Measurements from ENCODE around the gene REG3G.
"Not testable (repeated sequence)": the region's sequence is repeated elsewhere in the genome, so short reads cannot be mapped to it uniquely, and the experiment has no call there.

Gene REG3G

DNA sequence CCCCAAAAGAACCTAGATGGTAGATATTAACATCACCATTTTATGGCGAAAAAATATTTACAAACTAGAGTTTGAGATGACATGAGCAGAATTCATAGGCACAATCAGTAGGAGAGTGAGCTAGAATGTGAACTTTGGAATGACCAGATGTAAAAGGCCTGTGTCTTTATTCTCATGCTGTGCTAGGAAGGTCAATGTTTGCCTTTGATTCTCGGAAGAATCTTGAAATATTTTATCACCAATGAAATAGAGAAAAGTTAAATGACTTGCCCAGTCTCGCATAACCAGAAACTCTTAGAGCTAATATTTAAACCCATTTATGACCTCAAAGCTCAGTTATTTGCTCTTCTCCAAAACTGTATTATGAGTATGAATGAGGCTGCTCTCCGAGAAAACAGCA is 9.2 kb upstream of the REG3G start:
- no peak for DNase-seq (ENCODE audit: low read depth, low spot score)

- DNase-seq (ENCODE audit: low read depth, low spot score): no peak
Measured at GRCh38 chr2:79026061-79026460, 559 bp downstream of the REG3G start.

DNA sequence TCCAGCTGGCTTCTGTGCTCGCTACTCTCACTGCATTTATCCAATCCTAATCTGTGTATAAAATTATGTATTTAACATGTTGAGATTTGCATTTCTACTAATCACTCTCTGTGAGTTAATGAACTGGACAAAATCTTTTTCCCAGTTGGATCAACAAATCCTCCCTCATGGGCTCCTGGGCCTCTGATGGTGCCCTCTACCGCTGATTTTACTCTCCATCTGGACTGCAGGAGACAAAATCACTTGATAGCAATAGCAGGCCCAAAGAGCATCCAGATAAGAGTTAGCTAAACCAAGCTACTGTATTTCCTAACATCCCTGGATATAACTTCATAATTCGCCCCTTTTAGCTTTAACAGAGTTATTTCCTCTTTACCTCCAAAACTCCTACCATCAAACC is 14.4 kb downstream of the REG3G start:
- DNase-seq (ENCODE audit: low read depth, low spot score): no peak

DNA sequence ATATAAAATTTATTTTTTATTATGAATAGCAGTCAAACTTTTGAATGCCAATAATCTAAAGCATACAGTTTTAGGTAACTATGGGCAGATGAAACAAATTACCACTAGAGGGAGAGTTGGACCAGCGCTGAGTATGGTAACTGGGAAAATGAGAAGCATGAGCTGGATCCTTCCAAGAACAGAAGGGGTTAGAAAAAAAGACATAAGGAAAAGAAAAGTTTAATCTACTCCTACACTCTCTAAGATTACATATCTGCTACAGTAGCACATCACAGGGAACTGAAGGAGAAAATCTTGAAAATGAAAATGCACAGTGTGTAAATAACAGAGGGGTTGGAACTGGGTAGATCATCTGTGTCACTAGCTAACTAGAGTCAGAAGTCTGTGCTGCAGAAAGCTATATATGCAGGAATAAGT is 15.5 kb downstream of the REG3G start:
- no peak for DNase-seq (ENCODE audit: low read depth, low spot score)

DNA sequence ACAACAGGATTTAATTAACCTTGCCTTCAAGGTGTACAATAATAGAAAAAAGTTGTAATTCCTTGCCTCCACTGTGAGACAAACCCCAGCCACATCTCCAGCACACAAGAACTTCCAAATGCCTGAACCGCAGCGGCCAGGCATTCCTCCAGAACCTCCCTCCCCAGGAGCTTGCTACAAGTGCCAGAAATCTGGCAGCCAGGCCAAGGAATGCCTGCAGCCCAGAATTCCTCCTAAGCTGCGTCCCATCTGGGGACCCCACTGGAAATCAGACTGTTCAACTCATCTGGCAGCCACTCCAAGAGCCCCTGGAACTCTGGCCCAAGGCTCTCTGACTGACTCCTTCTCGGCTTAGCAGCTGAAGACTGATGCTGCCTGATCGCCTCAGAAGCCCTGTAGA is 28.0 kb downstream of the REG3G start:
- DNase-seq (ENCODE audit: low read depth, low spot score): not testable (repeated sequence)

DNA sequence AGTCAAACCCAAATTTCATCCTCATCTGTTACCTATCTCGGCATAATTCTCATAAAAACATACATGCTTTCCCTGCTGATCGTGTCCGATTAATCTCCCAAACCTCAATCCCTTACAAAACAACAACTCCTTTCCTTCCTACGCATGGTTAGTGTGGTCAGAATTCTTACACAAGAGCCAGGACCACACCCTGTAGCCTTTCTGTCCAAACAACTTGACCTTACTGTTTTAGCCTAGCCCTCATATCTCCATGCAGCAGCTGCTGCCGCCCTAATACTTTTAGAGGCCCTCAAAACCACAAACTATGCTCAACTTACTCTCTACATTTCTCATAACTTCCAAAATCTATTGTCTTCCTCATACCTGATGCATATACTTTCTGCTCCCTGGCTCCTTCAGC is 29.3 kb downstream of the REG3G start:
- DNase-seq (ENCODE audit: low read depth, low spot score): not testable (repeated sequence)

DNA sequence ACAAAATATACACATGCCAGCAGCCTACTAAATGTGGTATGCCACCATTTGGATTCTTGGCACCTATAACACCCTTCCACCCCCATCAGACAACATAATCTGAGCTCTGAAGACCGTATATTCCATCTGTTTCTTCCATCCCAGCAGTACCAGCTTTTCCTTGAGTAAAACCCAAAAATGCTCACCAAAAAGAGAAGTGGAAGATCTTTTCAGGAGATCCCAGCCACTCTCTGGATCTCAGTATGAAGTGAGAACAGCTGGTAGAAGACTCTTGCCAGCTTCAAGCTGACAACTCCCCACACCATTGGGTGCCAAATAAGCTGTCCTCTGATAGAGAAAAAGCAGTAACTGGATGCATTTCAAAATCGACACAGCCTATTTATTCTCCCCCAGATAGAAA is 39.7 kb downstream of the REG3G start:
- no peak for DNase-seq (ENCODE audit: low read depth, low spot score)

DNA sequence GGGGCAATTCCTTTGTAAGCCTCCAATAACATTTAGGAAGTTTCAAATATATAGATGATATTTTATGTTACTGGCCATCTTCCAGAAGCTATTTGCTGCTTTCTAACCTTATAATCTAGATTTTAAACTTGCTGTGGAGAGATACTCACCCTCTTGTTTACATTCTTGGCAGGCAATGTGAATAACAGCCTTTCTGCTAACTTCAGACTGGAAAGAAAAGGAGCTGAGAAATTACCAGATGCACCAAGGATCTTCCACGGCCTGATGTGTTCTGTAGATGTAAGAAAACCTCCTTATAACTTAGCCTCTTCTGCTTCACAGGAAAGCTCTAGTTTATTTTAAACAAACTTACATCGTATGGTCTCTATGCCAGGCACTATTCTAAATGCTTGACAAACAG is 45.6 kb downstream of the REG3G start:
- no peak for DNase-seq (ENCODE audit: low read depth, low spot score)

Measured in smooth muscle cell of the brain vasculature (primary cell).